ENCODE data around the gene PUS7L.
"Not testable (repeated sequence)": the region's sequence is repeated elsewhere in the genome, so short reads cannot be mapped to it uniquely, and the experiment has no call there.

PUS7L gene

GRCh38 chr12:43758728-43759563 lies at the start of gene PUS7L, which contains the start of gene IRAK4:
TSS of gene PUS7L (minus strand) at chr12:43758790. CDS start at chr12:43755245, 3,545 bp downstream.
TSS of gene IRAK4 (plus strand) at chr12:43758951. CDS start at chr12:43768112, 9,161 bp downstream.
- DNase-seq (ENCODE audit: low read depth) = peak; percentile 92

DNA sequence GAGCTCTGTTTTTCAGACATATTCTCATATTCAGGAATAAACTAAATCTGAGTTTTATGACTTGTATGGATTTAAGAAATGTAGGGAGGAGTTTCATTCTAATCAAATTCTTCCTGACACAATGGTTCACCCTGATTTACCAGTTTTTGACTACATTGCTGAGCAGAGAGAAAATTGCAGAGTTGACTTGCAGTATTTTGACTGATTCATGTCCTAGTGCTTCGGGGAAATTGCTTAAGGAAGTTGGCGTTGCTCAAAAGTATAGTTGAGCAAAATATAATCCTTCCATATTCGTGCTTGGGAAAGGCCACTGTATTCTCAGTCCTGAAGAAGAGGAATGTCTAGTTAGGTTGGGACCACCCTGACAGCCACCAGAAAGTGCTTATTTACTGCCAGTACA lies 48.8 kb upstream of the PUS7L start:
- DNase-seq (ENCODE audit: low read depth) = no peak

- no peak for DNase-seq (ENCODE audit: low read depth)
Observed at GRCh38 chr12:43806737-43807072, 48.1 kb upstream of the PUS7L start.

GRCh38 chr12:43805860-43806736 lies 47.5 kb upstream of the PUS7L start, which contains the start of gene TWF1:
TSS of gene TWF1 (minus strand) at chr12:43806317. CDS start at chr12:43806245, 72 bp downstream.
- DNase-seq (ENCODE audit: low read depth) = peak; percentile 75

GRCh38 chr12:43805149-43805859 lies 46.7 kb upstream of the PUS7L start:
- DNase-seq (ENCODE audit: low read depth) = no peak

DNA sequence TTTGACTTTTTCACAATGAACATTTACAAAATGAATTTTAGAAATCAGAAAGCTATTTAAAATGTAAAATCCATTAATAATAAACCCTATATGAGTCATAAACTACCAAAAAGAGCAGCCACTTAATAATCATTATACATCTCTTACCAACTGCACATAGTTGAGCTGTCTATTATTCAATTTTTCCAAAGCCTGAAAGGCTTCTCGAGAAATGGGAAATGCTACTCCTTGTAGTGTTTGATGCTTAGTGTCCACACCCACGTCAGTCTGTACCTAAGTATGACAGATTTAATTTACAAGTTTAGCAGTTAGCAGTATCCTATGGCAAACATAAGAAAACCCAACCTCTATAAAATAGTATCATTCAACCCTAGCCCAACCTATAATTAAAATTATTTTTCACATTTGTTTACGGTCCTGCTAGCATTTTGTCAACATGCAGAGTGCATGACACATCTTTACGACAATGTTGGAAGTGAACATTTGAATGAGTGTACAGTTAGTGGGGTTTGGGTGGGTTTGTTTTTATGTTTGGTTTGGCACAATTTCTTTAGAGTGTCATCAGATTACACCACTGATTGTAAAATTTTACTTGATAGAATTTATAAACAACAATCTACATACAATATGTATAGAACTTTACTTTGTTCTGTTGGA lies 39.1 kb upstream of the PUS7L start:
- DNase-seq (ENCODE audit: low read depth) = no peak

- DNase-seq (ENCODE audit: low read depth) = no peak
Observed at GRCh38 chr12:43795716-43796280, 37.2 kb upstream of the PUS7L start.

DNA sequence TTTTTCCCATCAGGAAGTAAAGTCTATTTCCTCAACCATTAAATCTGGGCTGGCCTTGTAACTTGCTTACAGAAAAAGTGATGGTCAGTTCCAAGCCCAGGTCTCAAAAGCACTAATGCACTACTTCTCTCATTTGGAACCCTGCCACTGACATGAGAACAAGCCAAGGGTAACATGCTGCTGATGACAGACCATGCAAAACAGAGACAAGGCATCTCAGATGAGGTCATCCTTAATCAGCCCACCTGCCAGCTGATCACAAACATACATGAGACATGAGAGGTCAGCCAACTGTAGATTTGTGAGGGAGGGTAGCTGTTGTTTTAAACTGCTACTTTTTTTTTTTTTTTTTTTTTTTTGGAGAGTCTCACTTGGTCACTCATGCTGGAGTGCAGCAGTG lies 31.4 kb upstream of the PUS7L start:
- no peak for DNase-seq (ENCODE audit: low read depth)

- DNase-seq (ENCODE audit: low read depth) = no peak
Observed at GRCh38 chr12:43786899-43787693, 28.5 kb upstream of the PUS7L start.

DNA sequence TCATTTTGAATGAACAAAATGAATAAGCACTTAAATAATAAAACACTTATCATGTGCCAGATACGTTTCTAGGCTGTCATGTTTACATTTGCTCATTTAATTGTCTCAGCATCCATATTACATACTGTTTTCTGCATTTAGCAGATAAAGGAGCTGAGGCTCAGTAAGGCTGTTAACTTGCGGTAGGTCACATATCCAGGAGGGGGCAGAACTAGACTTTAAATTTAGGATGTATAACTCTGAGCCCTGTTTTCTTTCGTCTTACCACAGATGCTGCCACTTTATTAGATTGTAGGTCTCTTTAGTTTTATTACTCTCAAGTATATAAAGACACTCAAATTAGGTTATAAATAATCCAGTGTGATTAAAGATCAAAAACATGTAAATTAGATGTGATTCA lies 17.9 kb upstream of the PUS7L start:
- no peak for DNase-seq (ENCODE audit: low read depth)

DNA sequence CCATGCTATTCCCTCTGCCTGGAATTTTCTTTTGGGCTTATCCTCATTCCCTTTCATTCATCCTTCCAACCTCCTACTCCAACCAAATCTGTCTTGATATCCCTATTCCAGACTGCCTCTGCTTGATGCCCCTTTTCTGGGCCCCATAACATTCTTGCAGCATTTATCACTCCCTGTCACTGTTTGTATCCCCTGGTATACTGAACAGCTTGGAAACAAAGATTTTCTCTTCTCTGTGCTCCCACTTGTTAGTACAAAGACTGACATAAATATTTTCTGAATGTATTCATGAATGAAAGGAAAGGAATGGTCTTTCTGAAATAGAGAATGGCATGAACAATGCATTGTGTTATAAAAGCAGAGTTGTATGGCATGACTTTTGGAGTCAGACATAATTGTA lies 7.7 kb upstream of the PUS7L start:
- no peak for DNase-seq (ENCODE audit: low read depth)

- no peak for DNase-seq (ENCODE audit: low read depth)
Observed at GRCh38 chr12:43764528-43764927, 5.9 kb upstream of the PUS7L start.

- no peak for DNase-seq (ENCODE audit: low read depth)
Observed at GRCh38 chr12:43763769-43764168, 5.2 kb upstream of the PUS7L start.

DNA sequence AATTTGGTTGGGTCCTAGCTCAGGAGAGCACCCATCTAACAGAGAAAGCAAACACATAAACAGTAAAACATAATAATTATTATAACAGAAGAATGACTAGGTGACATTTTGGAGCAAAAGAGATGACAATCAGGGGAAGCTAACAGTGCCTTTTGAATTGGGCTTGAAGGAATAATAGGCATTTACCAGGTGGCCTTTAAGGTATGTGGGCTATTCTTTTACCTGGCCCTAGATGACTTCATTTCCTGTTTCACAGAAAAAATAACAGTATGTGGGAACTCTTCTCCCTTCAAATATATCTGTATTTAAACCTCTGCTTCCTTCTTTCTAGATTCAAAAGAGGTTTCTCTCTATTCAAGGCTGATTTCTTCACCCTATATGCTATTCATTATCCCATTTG lies 4.0 kb upstream of the PUS7L start:
- no peak for DNase-seq (ENCODE audit: low read depth)

DNA sequence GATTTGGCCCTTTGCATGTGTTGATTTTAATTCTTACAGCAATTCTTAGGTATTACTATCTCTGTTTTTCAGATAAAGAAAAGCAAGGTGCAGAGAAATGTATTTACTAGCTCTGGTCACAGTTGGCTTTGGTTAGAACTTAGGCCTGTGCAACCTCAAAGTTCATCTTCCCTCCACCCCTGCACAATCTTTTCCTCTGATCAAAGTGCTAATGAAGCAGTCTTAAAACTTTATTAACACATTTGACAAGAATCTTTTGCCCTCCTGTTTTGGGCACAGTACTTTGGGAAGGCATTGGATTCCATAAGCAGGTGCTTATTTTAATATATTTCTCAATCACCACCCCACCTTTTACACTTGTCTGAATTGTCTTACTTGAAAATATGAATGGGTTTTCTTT lies 2.9 kb upstream of the PUS7L start:
- no peak for DNase-seq (ENCODE audit: low read depth)

DNA sequence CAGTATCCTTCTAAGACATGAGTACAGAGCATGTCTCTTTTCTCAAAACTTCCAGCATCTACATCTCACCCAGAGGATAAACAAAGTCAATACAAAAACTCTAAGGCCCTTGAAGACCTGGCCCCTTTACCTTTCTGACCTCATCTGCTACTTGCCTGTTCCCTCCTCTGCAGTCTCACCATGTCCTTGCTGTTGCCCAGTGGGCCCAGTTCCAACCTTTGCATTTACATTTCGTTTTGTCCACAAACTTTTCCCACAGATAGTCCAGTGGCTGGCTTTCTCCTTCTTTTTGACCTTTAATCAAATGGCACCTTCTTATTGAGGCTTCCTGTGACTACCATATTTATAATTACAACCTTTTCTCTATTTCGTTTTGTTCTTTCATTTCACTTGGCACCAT lies 1.8 kb upstream of the PUS7L start:
- DNase-seq (ENCODE audit: low read depth) = no peak

GRCh38 chr12:43758247-43758727 lies 303 bp downstream of the PUS7L start:
- DNase-seq (ENCODE audit: low read depth) = no peak

DNA sequence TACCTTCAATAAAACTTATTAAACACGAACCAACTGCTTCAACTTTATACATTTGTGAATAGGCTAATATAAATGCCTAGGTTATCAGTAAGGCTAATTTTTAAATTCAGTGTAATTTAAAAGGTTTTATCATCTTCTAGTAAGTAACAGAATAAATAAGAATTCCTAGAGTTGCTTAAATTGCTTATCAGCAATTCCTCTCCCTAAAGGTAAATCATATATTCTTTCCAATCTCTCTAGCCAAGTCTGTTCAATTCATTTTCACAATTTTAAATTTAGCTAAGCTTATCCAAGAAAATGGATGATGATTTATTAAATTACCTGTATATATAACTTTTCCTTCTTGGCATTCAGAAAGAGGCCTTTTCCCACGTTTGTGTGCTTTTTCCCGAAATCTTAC lies 4.6 kb downstream of the PUS7L start:
- no peak for DNase-seq (ENCODE audit: low read depth)

DNA sequence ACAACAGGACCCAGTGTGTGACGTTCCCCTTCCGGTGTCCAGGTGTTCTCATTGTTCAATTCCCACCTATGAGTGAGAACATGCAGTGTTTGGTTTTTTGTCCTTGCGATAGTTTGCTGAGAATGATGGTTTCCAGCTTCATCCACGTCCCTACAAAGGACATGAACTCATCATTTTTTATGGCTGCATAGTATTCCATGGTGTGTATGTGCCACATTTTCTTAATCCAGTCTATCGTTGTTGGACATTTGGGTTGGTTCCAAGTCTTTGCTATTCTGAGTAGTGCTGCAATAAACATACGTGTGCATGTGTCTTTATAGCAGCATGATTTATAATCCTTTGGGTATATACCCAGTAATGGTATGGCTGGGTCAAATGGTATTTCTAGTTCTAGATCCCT lies 7.2 kb downstream of the PUS7L start:
- DNase-seq (ENCODE audit: low read depth) = not testable (repeated sequence)

DNA sequence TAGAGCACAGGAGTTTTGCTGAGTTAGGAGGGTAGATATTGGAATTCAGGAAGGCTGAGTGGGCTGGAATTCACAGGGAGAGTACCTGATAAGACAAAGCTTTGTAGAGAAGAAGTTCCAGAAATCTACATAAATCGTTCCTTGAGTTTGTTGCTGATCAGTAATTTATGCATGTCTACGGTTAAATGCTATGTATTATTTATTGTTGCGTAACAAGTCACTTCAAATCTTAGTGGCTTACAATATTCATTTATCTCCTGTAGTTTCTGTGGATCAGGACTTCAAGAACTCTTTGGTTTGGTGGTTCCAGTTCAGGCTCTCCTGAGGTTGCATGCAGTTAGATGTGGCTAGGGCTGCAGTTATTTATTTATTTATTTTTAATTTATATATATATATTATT lies 7.8 kb downstream of the PUS7L start:
- no peak for DNase-seq (ENCODE audit: low read depth)

DNA sequence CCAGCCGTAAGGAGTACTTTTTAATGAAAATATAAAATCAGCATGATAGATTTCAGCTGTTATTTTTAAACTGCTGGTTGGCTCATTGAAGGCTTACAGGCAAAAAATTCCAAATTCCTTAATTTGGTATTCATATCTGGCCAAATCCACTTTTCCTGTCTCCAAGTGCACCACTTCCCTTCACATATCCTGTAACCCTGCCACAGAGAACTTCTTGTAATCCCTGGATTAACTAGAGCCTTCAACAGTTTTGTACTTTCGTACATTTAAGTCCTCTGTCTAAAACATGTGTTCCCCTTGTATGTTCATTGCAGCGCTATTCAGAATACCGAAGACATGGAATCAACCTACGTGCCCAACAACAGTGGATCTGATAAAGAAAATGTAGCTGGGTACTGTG lies 9.6 kb downstream of the PUS7L start:
- DNase-seq (ENCODE audit: low read depth) = no peak

Data from activated T-cell treated with anti-CD3 and anti-CD28 coated beads for 1 hour (primary cell).